GM12878 (cell line): ENCODE results near the gene TGM5. TPM values are rescaled to one million over a fixed set of nuclear protein-coding genes. Genes with fewer than 3 reads are reported as not detected.

ENCODE experiments used
- ATAC-seq: fragments of 200-7000 bp; cut with Tn5 transposase; 3 replicates; pipeline ENCODE4 v1.9.1; 2020; ENCODE audit warnings: mild to moderate bottlenecking, moderate library complexity
- BruUV-seq: library from RNA; stranded (reverse); fragments of 400-500 nt; replicated peaks from 2 replicates; lab custom pipeline; 2021; lab: Mats Ljungman, UMichigan
- CTCF ChIA-PET: fragments of 300-600 bp; sonication (Branson Sonifier 250); formaldehyde crosslinking; extraction: SDS; loops from one replicate; lab custom pipeline; 2021; ENCODE audit warnings: inconsistent platforms; lab: Yijun Ruan, JAX
- POLR2A ChIA-PET: fragments of 350-600 bp; formaldehyde crosslinking; extraction: SDS; loops from one replicate; lab custom pipeline; 2021; ENCODE audit warnings: inconsistent platforms; lab: Charles Lee
- RAD21 ChIA-PET: fragments of 300-600 bp; sonication (Branson Sonifier 250); formaldehyde crosslinking; loops from one replicate; lab custom pipeline; 2023; ENCODE audit warnings: antibody characterized with exemption; ENCODE audit not compliant: unreplicated experiment; lab: Charles Lee
- SMC1A ChIA-PET: fragments of 300-600 bp; sonication (Branson Sonifier 250); formaldehyde crosslinking; loops from one replicate; lab custom pipeline; 2023; ENCODE audit not compliant: unreplicated experiment, uncharacterized antibody; lab: Charles Lee
- DNase-seq: peaks from one replicate; pipeline ENCODE4 v3.0.0-alpha.2; 2011; ENCODE audit warnings: low read depth, low spot score
- FAIRE-seq: peaks from 3 replicates; lab custom pipeline; 2011; peaks lifted over from hg19 to GRCh38; lab: Jason Lieb, UNC
- H2AFZ ChIP-seq: 2 replicates; pipeline ENCODE4 v1.6.0; 2011; ENCODE audit warnings: low read depth, low read length, control low read depth; ENCODE audit not compliant: control insufficient read depth
- H3K27ac ChIP-seq: 2 replicates; pipeline ENCODE4 v1.5.1; 2011; ENCODE audit warnings: control low read depth; ENCODE audit not compliant: control insufficient read depth, insufficient read depth
- H3K27me3 ChIP-seq, 2 experiments: replicated peaks in 1 of 2; 2 replicates each; pipeline versions ENCODE4 v1.6.0 to v1.6.1; 2011; ENCODE audit warnings: low read length in 1 of 2; ENCODE audit not compliant: control insufficient read depth in 2 of 2, insufficient read depth in 2 of 2
- H3K36me3 ChIP-seq, 2 experiments: 2 replicates each; pipeline ENCODE4 v1.5.1; 2011; ENCODE audit warnings: low read length in 1 of 2; ENCODE audit not compliant: control insufficient read depth in 2 of 2, insufficient read depth in 2 of 2
- H3K4me1 ChIP-seq: 2 replicates; pipeline ENCODE4 v1.6.1; 2011; ENCODE audit warnings: mild to moderate bottlenecking, low read length, moderate library complexity, mixed read lengths; ENCODE audit not compliant: control insufficient read depth, insufficient read depth
- H3K4me2 ChIP-seq: 2 replicates; pipeline ENCODE4 v1.6.0; 2011; ENCODE audit warnings: control low read depth; ENCODE audit not compliant: control insufficient read depth, insufficient read depth
- H3K4me3 ChIP-seq: fragments of 200-600 bp; sonication (generic); 2 replicates; pipeline ENCODE4 v1.5.1; 2016
- H3K79me2 ChIP-seq: 2 replicates; pipeline ENCODE4 v1.6.0; 2011; ENCODE audit warnings: low read length; ENCODE audit not compliant: control insufficient read depth, insufficient read depth
- H3K9ac ChIP-seq: 2 replicates; pipeline ENCODE4 v1.8.0; 2011; ENCODE audit warnings: low read length, control low read depth, mixed read lengths; ENCODE audit not compliant: control insufficient read depth, insufficient read depth
- H3K9me3 ChIP-seq: replicated peaks from 3 replicates; pipeline ENCODE4 v1.5.1; 2011; ENCODE audit warnings: mild to moderate bottlenecking, low read length; ENCODE audit not compliant: control insufficient read depth, insufficient read depth
- H4K20me1 ChIP-seq: 2 replicates; pipeline ENCODE4 v1.6.0; 2011; ENCODE audit not compliant: control insufficient read depth, insufficient read depth
- BMI1 ChIP-seq: fragments of 450-650 bp; IDR thresholded peaks from 2 replicates; pipeline ENCODE4 v1.6.1; 2016; ENCODE audit warnings: mild to moderate bottlenecking, moderate library complexity, borderline replicate concordance
- CREB1 ChIP-seq: IDR thresholded peaks from 2 replicates; pipeline ENCODE4 v1.6.1; 2012; ENCODE audit warnings: low read depth, mild to moderate bottlenecking, inconsistent platforms
- CREM ChIP-seq: IDR thresholded peaks from 2 replicates; pipeline ENCODE4 v1.6.1; 2014; ENCODE audit warnings: antibody characterized with exemption, low read depth
- IRF4 ChIP-seq: IDR thresholded peaks from 2 replicates; pipeline ENCODE4 v1.6.1; 2011; ENCODE audit warnings: low read depth, low read length
- NR2F1 ChIP-seq: fragments of 450-650 bp; conservative IDR thresholded peaks from 2 replicates; pipeline ENCODE4 v1.6.1; 2017; ENCODE audit warnings: mild to moderate bottlenecking
- SRF ChIP-seq, 2 experiments: IDR thresholded peaks; 2 replicates each; pipeline ENCODE4 v1.6.1; 2011; ENCODE audit warnings: low read depth in 2 of 2, low read length in 2 of 2, mild to moderate bottlenecking in 1 of 2, moderate library complexity in 1 of 2
- YBX1 ChIP-seq: fragments of 450-650 bp; IDR thresholded peaks from 2 replicates; pipeline ENCODE4 v1.6.1; 2016; ENCODE audit warnings: antibody characterized with exemption
- ZBTB40 ChIP-seq: fragments of 450-650 bp; IDR thresholded peaks from 2 replicates; pipeline ENCODE4 v1.6.1; 2016; ENCODE audit warnings: mild to moderate bottlenecking, moderate library complexity, borderline replicate concordance
- ZNF217 ChIP-seq: fragments of 450-650 bp; IDR thresholded peaks from 2 replicates; pipeline ENCODE4 v1.6.1; 2017; ENCODE audit warnings: antibody characterized with exemption, mild to moderate bottlenecking
- WGBS: methylation state at CpG from one replicate; pipeline ENCODE4 v1.1.6; 2016; ENCODE audit warnings: low lambda C conversion rate; ENCODE audit not compliant: insufficient replicate concordance, insufficient coverage; ENCODE audit errors: missing lambda C conversion rate; 5-methylcytosine and 5-hydroxymethylcytosine counted together
- in situ Hi-C: fragments of 300-500 bp; cut with MboI; formaldehyde crosslinking; loops from 9 replicates; pipeline ENCODE4 v1.14.3; 2018; ENCODE audit warnings: mixed read lengths
- intact Hi-C: fragments of 100-400 bp; cut with micrococcal nuclease; formaldehyde crosslinking; loops from one replicate; pipeline ENCODE4 v1.14.2; 2022; ENCODE audit not compliant: unreplicated experiment
- polyA plus RNA-seq, 11 experiments: library from polyadenylated mRNA; depleted of rRNA in 4 of 11; unstranded in 6 of 11; stranded (reverse) in 5 of 11; fragments of >200 nt; fragmentation: Nextera tagmentation in 4 of 11; fragmentation: Illumina TruSeq in 1 of 11; extraction: Ambion mirVana in 4 of 11; extraction: Trizol in 1 of 11; gene quantifications; 1 replicate in 1 of 11; 2 replicates in 10 of 11; pipeline versions ENCODE4 v1.2.1 to v1.2.3, GENCODE V29; 2011 to 2016; ENCODE audit warnings: inconsistent platforms in 2 of 11, missing spikeins in 2 of 11, low read depth in 1 of 11
- total RNA-seq, 4 experiments: library from RNA; depleted of rRNA in 3 of 4; stranded (reverse); fragments of >200 nt in 3 of 4; fragmentation: Illumina TruSeq in 1 of 4; extraction: Trizol in 1 of 4; gene quantifications; 2 replicates each; pipeline versions ENCODE4 v1.2.1 to v1.2.3, GENCODE V29; 2013 to 2021
- TF ChIP-seq, protein P1 (sequence below): fragments of 450-650 bp; IDR thresholded peaks from 2 replicates; pipeline ENCODE4 v1.6.1; 2017; ENCODE audit warnings: mild to moderate bottlenecking, low read depth, inconsistent platforms; ENCODE audit not compliant: poor library complexity, severe bottlenecking
- TF ChIP-seq, protein P2 (sequence below): fragments of 450-650 bp; IDR thresholded peaks from 2 replicates; pipeline ENCODE4 v1.6.1; 2017; ENCODE audit warnings: mild to moderate bottlenecking
- TF ChIP-seq, protein P3 (sequence below): fragments of 450-650 bp; IDR thresholded peaks from 2 replicates; pipeline ENCODE4 v1.6.1; 2016; ENCODE audit warnings: mild to moderate bottlenecking
- TF ChIP-seq, protein P4 (sequence below): fragments of 450-650 bp; conservative IDR thresholded peaks from 2 replicates; pipeline ENCODE4 v1.6.1; 2017; ENCODE audit warnings: mild to moderate bottlenecking, moderate library complexity

Gene TGM5
- total and polyA plus RNA-seq, 10 of the 15 experiments (the other 5 are each of a cell fraction or from before 2014, with no cell fraction given) = 4.4 to 27.1 (median 5.6) TPM

GRCh38 chr15:43277901-43278300 lies 11.2 kb upstream of the TGM5 start:
- no peak overlapping the region for H3K4me2 ChIP-seq
- RAD21 ChIA-PET = interaction anchor here (0.7 to 2.0 kb wide), 2 partner anchors 10 to 52 kb away, joined by 3 to 9 read pairs; no protein-coding TSS in a partner anchor
- SMC1A ChIA-PET = interaction anchor here (1.7 kb wide), 1 partner anchor 52 kb away, joined by 9 read pairs; no protein-coding TSS in a partner anchor
- BruUV-seq = no TSS peak
- H3K36me3 ChIP-seq = no peaks in the 10 kb centered on the region
- intact Hi-C loops = no loop called here
- no peak overlapping the region for H2AFZ ChIP-seq
- H3K9me3 ChIP-seq = no peaks in the 10 kb centered on the region
- H3K79me2 ChIP-seq = no peaks in the 10 kb centered on the region
- CTCF ChIA-PET = interaction anchor here (1.7 to 21.1 kb wide), 2 partner anchors 10 to 50 kb away, joined by 4 to 518 read pairs; partner anchors contain the start of gene EPB42
- no peaks in the 10 kb centered on the region for H4K20me1 ChIP-seq
- POLR2A ChIA-PET = no interaction called here
- no peak overlapping the region for H3K27ac ChIP-seq
- in situ Hi-C loops = no loop called here
- no peak for FAIRE-seq
- no peak for DNase-seq
- no peaks in the 10 kb centered on the region for H3K27me3 ChIP-seq
- H3K9ac ChIP-seq = no peak overlapping the region
- H3K4me3 ChIP-seq = no peak overlapping the region
- 15% methylated on average over 3 of the region's 4 CpGs for WGBS
- no peaks in the 10 kb centered on the region for H3K4me1 ChIP-seq
- no peak for ATAC-seq
- TF ChIP-seq BMI1 = no peak
- TF ChIP-seq ZBTB40 = no peak
- TF ChIP-seq IRF4 = no peak
- TF ChIP-seq CREM = no peak
- TF ChIP-seq, protein P1, sequence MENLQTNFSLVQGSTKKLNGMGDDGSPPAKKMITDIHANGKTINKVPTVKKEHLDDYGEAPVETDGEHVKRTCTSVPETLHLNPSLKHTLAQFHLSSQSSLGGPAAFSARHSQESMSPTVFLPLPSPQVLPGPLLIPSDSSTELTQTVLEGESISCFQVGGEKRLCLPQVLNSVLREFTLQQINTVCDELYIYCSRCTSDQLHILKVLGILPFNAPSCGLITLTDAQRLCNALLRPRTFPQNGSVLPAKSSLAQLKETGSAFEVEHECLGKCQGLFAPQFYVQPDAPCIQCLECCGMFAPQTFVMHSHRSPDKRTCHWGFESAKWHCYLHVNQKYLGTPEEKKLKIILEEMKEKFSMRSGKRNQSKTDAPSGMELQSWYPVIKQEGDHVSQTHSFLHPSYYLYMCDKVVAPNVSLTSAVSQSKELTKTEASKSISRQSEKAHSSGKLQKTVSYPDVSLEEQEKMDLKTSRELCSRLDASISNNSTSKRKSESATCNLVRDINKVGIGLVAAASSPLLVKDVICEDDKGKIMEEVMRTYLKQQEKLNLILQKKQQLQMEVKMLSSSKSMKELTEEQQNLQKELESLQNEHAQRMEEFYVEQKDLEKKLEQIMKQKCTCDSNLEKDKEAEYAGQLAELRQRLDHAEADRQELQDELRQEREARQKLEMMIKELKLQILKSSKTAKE = no peak
- TF ChIP-seq NR2F1 = no peak
- no peak for TF ChIP-seq YBX1
- TF ChIP-seq ZNF217 = no peak
- TF ChIP-seq, protein P2, sequence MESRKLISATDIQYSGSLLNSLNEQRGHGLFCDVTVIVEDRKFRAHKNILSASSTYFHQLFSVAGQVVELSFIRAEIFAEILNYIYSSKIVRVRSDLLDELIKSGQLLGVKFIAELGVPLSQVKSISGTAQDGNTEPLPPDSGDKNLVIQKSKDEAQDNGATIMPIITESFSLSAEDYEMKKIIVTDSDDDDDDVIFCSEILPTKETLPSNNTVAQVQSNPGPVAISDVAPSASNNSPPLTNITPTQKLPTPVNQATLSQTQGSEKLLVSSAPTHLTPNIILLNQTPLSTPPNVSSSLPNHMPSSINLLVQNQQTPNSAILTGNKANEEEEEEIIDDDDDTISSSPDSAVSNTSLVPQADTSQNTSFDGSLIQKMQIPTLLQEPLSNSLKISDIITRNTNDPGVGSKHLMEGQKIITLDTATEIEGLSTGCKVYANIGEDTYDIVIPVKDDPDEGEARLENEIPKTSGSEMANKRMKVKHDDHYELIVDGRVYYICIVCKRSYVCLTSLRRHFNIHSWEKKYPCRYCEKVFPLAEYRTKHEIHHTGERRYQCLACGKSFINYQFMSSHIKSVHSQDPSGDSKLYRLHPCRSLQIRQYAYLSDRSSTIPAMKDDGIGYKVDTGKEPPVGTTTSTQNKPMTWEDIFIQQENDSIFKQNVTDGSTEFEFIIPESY = no peak
- TF ChIP-seq, protein P3, sequence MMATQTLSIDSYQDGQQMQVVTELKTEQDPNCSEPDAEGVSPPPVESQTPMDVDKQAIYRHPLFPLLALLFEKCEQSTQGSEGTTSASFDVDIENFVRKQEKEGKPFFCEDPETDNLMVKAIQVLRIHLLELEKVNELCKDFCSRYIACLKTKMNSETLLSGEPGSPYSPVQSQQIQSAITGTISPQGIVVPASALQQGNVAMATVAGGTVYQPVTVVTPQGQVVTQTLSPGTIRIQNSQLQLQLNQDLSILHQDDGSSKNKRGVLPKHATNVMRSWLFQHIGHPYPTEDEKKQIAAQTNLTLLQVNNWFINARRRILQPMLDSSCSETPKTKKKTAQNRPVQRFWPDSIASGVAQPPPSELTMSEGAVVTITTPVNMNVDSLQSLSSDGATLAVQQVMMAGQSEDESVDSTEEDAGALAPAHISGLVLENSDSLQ = no peak
- TF ChIP-seq SRF (IDR thresholded peaks at IDR 0.05; ENCODE audit: low read depth in 2 of 2, low read length in 2 of 2) = no peak
- no peak for TF ChIP-seq CREB1
- TF ChIP-seq, protein P4, sequence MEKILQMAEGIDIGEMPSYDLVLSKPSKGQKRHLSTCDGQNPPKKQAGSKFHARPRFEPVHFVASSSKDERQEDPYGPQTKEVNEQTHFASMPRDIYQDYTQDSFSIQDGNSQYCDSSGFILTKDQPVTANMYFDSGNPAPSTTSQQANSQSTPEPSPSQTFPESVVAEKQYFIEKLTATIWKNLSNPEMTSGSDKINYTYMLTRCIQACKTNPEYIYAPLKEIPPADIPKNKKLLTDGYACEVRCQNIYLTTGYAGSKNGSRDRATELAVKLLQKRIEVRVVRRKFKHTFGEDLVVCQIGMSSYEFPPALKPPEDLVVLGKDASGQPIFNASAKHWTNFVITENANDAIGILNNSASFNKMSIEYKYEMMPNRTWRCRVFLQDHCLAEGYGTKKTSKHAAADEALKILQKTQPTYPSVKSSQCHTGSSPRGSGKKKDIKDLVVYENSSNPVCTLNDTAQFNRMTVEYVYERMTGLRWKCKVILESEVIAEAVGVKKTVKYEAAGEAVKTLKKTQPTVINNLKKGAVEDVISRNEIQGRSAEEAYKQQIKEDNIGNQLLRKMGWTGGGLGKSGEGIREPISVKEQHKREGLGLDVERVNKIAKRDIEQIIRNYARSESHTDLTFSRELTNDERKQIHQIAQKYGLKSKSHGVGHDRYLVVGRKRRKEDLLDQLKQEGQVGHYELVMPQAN = no peak
